GM12892 (cell line): ENCODE results near the gene EDA2R.

Experiments
- POLR2A ChIP-seq: IDR thresholded peaks from 2 replicates; pipeline ENCODE4 v1.6.1; 2011; ENCODE audit warnings: low read depth, low read length, control low read depth
- POLR2AphosphoS5 ChIP-seq: IDR thresholded peaks from 2 replicates; pipeline ENCODE4 v1.6.1; 2011; ENCODE audit warnings: low read depth, low read length, control low read depth
- TAF1 ChIP-seq: IDR thresholded peaks from 2 replicates; pipeline ENCODE4 v1.6.1; 2011; ENCODE audit warnings: low read depth, mild to moderate bottlenecking, control low read depth, low read length, borderline replicate concordance

- TF ChIP-seq POLR2AphosphoS5 (no peak), POLR2A (no peak), TAF1 (no peak)
Observed at GRCh38 chrX:66602381-66602938, 36.4 kb downstream of the EDA2R start.
